ENCODE measurements around the gene MAP7.

MAP7 gene

GRCh38 chr6:136527831-136528230 is 22.4 kb downstream of the MAP7 start:
- no peak for DNase-seq

GRCh38 chr6:136526937-136527336 is 23.3 kb downstream of the MAP7 start:
- DNase-seq: no peak

GRCh38 chr6:136526196-136526930 is 23.9 kb downstream of the MAP7 start:
- DNase-seq: no peak

- DNase-seq: no peak
These were observed 24.5 kb downstream of the MAP7 start for GRCh38 chr6:136525586-136526195.

- no peak for DNase-seq
These were observed 25.2 kb downstream of the MAP7 start for GRCh38 chr6:136524936-136525413.

- DNase-seq: no peak
These were observed 25.8 kb downstream of the MAP7 start for GRCh38 chr6:136524339-136524935.

GRCh38 chr6:136523196-136523595 is 27.0 kb downstream of the MAP7 start:
- no peak for DNase-seq

- DNase-seq: no peak
These were observed 27.6 kb downstream of the MAP7 start for GRCh38 chr6:136522636-136523035.

- DNase-seq: no peak
These were observed 28.3 kb downstream of the MAP7 start for GRCh38 chr6:136521911-136522310.

- DNase-seq: no peak
These were observed 28.8 kb downstream of the MAP7 start for GRCh38 chr6:136521427-136521826.

GRCh38 chr6:136520517-136520916 is 29.7 kb downstream of the MAP7 start:
- DNase-seq: no peak

GRCh38 chr6:136517582-136517981 is 32.6 kb downstream of the MAP7 start:
- no peak for DNase-seq

- no peak for DNase-seq
These were observed 33.2 kb downstream of the MAP7 start for GRCh38 chr6:136517002-136517401.

GRCh38 chr6:136514591-136514990 is 35.6 kb downstream of the MAP7 start:
- no peak for DNase-seq

GRCh38 chr6:136511926-136512325 is 38.3 kb downstream of the MAP7 start:
- no peak for DNase-seq

- DNase-seq: no peak
These were observed 38.8 kb downstream of the MAP7 start for GRCh38 chr6:136511397-136511796.

GRCh38 chr6:136510782-136511181 is 39.4 kb downstream of the MAP7 start:
- no peak for DNase-seq

GRCh38 chr6:136510299-136510698 is 39.9 kb downstream of the MAP7 start:
- DNase-seq: no peak

GRCh38 chr6:136508725-136509392 is 41.4 kb downstream of the MAP7 start:
- no peak for DNase-seq

GRCh38 chr6:136506124-136506799 is 44.0 kb downstream of the MAP7 start:
- DNase-seq: no peak

- no peak for DNase-seq
These were observed 46.8 kb downstream of the MAP7 start for GRCh38 chr6:136503303-136504029.

GRCh38 chr6:136502786-136503185 is 47.4 kb downstream of the MAP7 start:
- DNase-seq: no peak
